Measurements from ENCODE around the gene STAT6.

STAT6 gene

DNA sequence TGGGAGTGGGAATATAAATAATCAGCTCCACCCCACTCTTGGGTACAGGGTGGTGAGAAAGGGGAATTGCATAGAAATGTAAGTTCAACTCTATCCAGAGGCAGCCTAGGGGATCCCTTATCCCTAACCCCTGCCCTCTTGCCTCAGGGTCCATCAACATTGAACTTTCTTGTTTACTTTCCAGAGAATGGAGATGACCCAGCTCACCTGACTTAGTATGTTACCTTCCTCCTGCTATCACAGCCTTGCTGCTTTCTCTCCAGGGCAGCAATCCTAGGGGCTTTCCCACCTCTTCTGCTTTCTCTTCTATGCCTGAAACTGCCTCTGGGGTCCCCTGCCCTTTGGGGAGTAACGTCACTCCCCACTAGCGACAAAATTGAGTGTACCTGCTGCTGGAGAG lies 19.8 kb upstream of the STAT6 start:
- Histone ChIP-seq H3K9me2 (replicated peaks; ENCODE audit: insufficient read depth, low read length) (no peaks in the 10 kb centered on the region), H3K27ac (ENCODE audit: low read depth, low read length) (no peak overlapping the region), H3K27me3 (ENCODE audit: low read length) (no peaks in the 10 kb centered on the region), H3K36me3 (ENCODE audit: low read length) (no peaks in the 10 kb centered on the region), H3K4me3 (ENCODE audit: insufficient read depth, low read length, poor library complexity, severe bottlenecking) (no peak overlapping the region), H3K9me3 (ENCODE audit: insufficient read depth, low read length) (no peaks in the 10 kb centered on the region), H4K20me1 (ENCODE audit: low read depth, low read length) (no peaks in the 10 kb centered on the region), H3K79me2 (ENCODE audit: insufficient read depth, low read length) (no peaks in the 10 kb centered on the region), H3F3A (ENCODE audit: insufficient read depth) (no peaks in the 10 kb centered on the region), H3K4me2 (ENCODE audit: low read depth, low read length, poor library complexity, severe bottlenecking) (no peak overlapping the region), H2AFZ (ENCODE audit: low read depth, low read length, severe bottlenecking) (no peak overlapping the region), H3K9ac (ENCODE audit: low read length) (no peak overlapping the region)
- TF ChIP-seq, protein P1, sequence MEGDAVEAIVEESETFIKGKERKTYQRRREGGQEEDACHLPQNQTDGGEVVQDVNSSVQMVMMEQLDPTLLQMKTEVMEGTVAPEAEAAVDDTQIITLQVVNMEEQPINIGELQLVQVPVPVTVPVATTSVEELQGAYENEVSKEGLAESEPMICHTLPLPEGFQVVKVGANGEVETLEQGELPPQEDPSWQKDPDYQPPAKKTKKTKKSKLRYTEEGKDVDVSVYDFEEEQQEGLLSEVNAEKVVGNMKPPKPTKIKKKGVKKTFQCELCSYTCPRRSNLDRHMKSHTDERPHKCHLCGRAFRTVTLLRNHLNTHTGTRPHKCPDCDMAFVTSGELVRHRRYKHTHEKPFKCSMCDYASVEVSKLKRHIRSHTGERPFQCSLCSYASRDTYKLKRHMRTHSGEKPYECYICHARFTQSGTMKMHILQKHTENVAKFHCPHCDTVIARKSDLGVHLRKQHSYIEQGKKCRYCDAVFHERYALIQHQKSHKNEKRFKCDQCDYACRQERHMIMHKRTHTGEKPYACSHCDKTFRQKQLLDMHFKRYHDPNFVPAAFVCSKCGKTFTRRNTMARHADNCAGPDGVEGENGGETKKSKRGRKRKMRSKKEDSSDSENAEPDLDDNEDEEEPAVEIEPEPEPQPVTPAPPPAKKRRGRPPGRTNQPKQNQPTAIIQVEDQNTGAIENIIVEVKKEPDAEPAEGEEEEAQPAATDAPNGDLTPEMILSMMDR (IDR thresholded peaks at IDR 0.05; ENCODE audit: insufficient read depth, low read length, poor library complexity, severe bottlenecking) = no peak
- no peak for TF ChIP-seq EZH2phosphoT487 (conservative IDR thresholded peaks at IDR 0.05; ENCODE audit: low read length)

- Histone ChIP-seq H3K9ac (ENCODE audit: low read length) (no peak overlapping the region), H3K79me2 (ENCODE audit: insufficient read depth, low read length) (no peaks in the 10 kb centered on the region), H3K4me2 (ENCODE audit: low read depth, low read length, poor library complexity, severe bottlenecking) (no peak overlapping the region), H3K4me3 (ENCODE audit: insufficient read depth, low read length, poor library complexity, severe bottlenecking) (no peak overlapping the region), H3K9me2 (replicated peaks; ENCODE audit: insufficient read depth, low read length) (no peaks in the 10 kb centered on the region), H3K9me3 (ENCODE audit: insufficient read depth, low read length) (no peaks in the 10 kb centered on the region), H3K27me3 (ENCODE audit: low read length) (no peaks in the 10 kb centered on the region), H2AFZ (ENCODE audit: low read depth, low read length, severe bottlenecking) (no peak overlapping the region), H3K27ac (ENCODE audit: low read depth, low read length) (no peak overlapping the region), H3F3A (ENCODE audit: insufficient read depth) (no peaks in the 10 kb centered on the region), H3K36me3 (ENCODE audit: low read length) (no peaks in the 10 kb centered on the region), H4K20me1 (ENCODE audit: low read depth, low read length) (no peaks in the 10 kb centered on the region)
- TF ChIP-seq, protein P1 (IDR thresholded peaks at IDR 0.05; ENCODE audit: insufficient read depth, low read length, poor library complexity, severe bottlenecking) = no peak
- TF ChIP-seq EZH2phosphoT487 (conservative IDR thresholded peaks at IDR 0.05; ENCODE audit: low read length) = no peak
Observed at GRCh38 chr12:57129889-57130288, 18.7 kb upstream of the STAT6 start.

GRCh38 chr12:57129321-57129842 lies 18.2 kb upstream of the STAT6 start:
- TF ChIP-seq EZH2phosphoT487 (conservative IDR thresholded peaks at IDR 0.05; ENCODE audit: low read length) = no peak
- TF ChIP-seq, protein P1 (IDR thresholded peaks at IDR 0.05; ENCODE audit: insufficient read depth, low read length, poor library complexity, severe bottlenecking) = no peak
- no peak overlapping the region for H3K9ac ChIP-seq (ENCODE audit: low read length)
- no peaks in the 10 kb centered on the region for H3F3A ChIP-seq (ENCODE audit: insufficient read depth)
- H3K79me2 ChIP-seq (ENCODE audit: insufficient read depth, low read length) = no peaks in the 10 kb centered on the region
- no peak overlapping the region for H2AFZ ChIP-seq (ENCODE audit: low read depth, low read length, severe bottlenecking)
- H4K20me1 ChIP-seq (ENCODE audit: low read depth, low read length) = no peaks in the 10 kb centered on the region
- no peak overlapping the region for H3K4me3 ChIP-seq (ENCODE audit: insufficient read depth, low read length, poor library complexity, severe bottlenecking)
- H3K4me2 ChIP-seq (ENCODE audit: low read depth, low read length, poor library complexity, severe bottlenecking) = no peak overlapping the region
- H3K27ac ChIP-seq (ENCODE audit: low read depth, low read length) = no peak overlapping the region
- H3K9me2 ChIP-seq (replicated peaks; ENCODE audit: insufficient read depth, low read length) = no peaks in the 10 kb centered on the region
- no peaks in the 10 kb centered on the region for H3K9me3 ChIP-seq (ENCODE audit: insufficient read depth, low read length)
- no peaks in the 10 kb centered on the region for H3K27me3 ChIP-seq (ENCODE audit: low read length)
- no peaks in the 10 kb centered on the region for H3K36me3 ChIP-seq (ENCODE audit: low read length)

All from SU-DHL-6 (cell line).